Right atrium auricular region (tissue), 2 donors: Measurements from ENCODE around the gene HSPG2. TPM values are rescaled to one million over a fixed set of nuclear protein-coding genes. Genes with fewer than 3 reads are reported as not detected.

Experiments
- DNase-seq: peaks from one replicate; pipeline ENCODE4 v3.0.0-alpha.2; 2019; ENCODE audit warnings: low spot score
- H3K27ac ChIP-seq, 2 donors: fragments of 200-600 bp; sonication (generic); 1 replicate in 1 of 2; 2 replicates in 1 of 2; pipeline ENCODE4 v1.5.1; 2016 to 2019
- H3K27me3 ChIP-seq, 2 donors: fragments of 200-600 bp; sonication (generic); one replicate each; pipeline versions ENCODE4 v1.5.1 to v1.6.0; 2017 to 2019
- H3K36me3 ChIP-seq: fragments of 200-600 bp; sonication (generic); one replicate; pipeline ENCODE4 v1.5.1; 2016
- H3K4me1 ChIP-seq, 2 donors: fragments of 200-600 bp; sonication (generic); one replicate each; pipeline versions ENCODE4 v1.5.1 to v1.6.0; 2017 to 2019
- H3K4me3 ChIP-seq, 2 donors: fragments of 200-600 bp; sonication (generic); 1 replicate in 1 of 2; 2 replicates in 1 of 2; pipeline ENCODE4 v1.5.1; 2017 to 2019; ENCODE audit warnings: mild to moderate bottlenecking in 1 of 2, moderate library complexity in 1 of 2
- H3K9me3 ChIP-seq, 2 donors: fragments of 200-600 bp; sonication (generic); one replicate each; pipeline ENCODE4 v1.5.1; 2019
- CTCF ChIP-seq, 2 donors: fragments of 200-600 bp; sonication (generic); IDR thresholded peaks; one replicate each; pipeline ENCODE4 v1.5.1; 2019; ENCODE audit warnings: antibody characterized with exemption in 2 of 2
- total RNA-seq, 2 donors: library from RNA; depleted of rRNA; stranded (reverse); fragments of >200 nt; gene quantifications; one replicate each; pipeline ENCODE4 v1.1.0, GENCODE V29; 2016

Gene HSPG2
- total RNA-seq, 2 donors from 2014 or later: 424 to 557 TPM

GRCh38 chr1:21878840-21879478, 58.2 kb downstream of the HSPG2 start:
- Histone ChIP-seq H3K27me3 (no peaks in the 10 kb centered on the region), H3K36me3 (peaks cover 84% of the 10 kb centered on the region), H3K4me1 (peaks cover 0 to 23% of the 10 kb centered on the region in 2 donors), H3K4me3 (no peak overlapping the region), H3K9me3 (no peaks in the 10 kb centered on the region), H3K27ac (peak overlapping the region; percentile 26 to 51)
- no peak for TF ChIP-seq CTCF (IDR thresholded peaks at IDR 0.05)
- no peak for DNase-seq

DNA sequence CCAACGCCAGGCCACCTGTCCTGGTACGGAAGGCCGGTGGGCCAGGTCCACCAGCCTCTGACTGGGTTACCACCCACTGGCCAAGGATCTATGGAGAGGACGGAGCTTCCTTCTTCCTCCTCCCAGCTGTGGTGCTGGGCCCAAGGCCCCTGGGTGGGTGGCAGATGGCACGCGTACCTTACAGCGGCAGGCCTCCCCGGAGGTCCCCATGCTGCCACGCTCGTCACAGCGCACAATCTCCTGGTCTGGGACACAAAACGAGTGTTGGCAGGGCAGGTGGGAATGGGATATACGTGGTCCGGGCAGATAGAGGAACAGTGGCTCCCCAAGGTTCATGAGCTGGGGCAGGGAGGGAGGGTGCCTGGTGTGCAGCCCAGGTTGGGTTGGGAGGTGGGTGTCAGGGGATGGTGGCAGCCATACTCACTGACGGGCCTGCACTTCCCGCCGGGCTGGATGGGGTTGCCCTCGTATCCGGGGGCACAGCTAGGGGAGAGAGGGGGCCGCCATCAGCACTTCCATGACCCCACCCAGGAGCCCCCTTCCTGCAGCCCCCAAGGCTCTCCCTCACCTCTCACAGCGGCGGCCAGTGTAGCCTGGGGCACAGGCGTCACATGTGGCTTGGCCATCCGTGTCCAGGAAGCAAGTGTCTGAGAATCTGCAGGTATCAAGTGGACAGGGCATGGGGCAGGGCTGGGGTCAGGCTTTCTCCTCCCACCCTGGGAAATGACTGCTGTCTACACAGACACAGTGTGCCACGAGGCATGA, 58.9 kb downstream of the HSPG2 start:
- H3K27ac ChIP-seq: peak overlapping the region in 1 of 2 donors; percentile 26
- peaks cover 0 to 23% of the 10 kb centered on the region in 2 donors for H3K4me1 ChIP-seq
- H3K36me3 ChIP-seq: peaks cover 85% of the 10 kb centered on the region
- no peaks in the 10 kb centered on the region for H3K9me3 ChIP-seq
- DNase-seq: no peak
- no peak overlapping the region for H3K4me3 ChIP-seq
- no peak for TF ChIP-seq CTCF (IDR thresholded peaks at IDR 0.05)
- H3K27me3 ChIP-seq: no peaks in the 10 kb centered on the region

DNA sequence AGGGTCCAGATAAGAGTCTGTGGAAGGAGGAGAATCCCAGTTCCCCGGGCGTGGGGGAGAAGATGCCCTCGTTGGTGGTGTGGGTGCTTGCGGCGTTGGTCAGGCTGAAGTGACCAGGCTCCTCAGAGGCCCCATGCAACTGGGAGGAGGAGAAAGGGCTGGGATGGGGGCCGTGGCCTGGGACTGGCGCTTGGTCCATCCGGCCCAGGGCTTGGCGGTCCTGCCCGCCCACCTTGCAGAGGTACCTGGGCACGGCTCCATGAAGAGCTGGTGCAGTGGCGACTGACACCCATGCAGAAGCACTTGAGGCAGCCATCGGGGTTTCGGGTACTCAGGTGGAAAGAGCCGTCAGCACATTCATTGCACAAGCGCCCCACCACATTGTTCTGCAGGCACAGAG, 60.8 kb downstream of the HSPG2 start:
- no peaks in the 10 kb centered on the region for H3K27me3 ChIP-seq

GRCh38 chr1:21875621-21876063, 61.5 kb downstream of the HSPG2 start:
- DNase-seq: no peak
- H3K9me3 ChIP-seq: no peaks in the 10 kb centered on the region
- peaks cover 100% of the 10 kb centered on the region for H3K36me3 ChIP-seq
- no peak overlapping the region for H3K4me3 ChIP-seq
- no peaks in the 10 kb centered on the region for H3K27me3 ChIP-seq
- peak overlapping the region in 1 of 2 donors; percentile 41 for H3K27ac ChIP-seq
- peaks cover 0 to 31% of the 10 kb centered on the region in 2 donors for H3K4me1 ChIP-seq
- TF ChIP-seq CTCF (IDR thresholded peaks at IDR 0.05): no peak

More for the DNA sequence above, 60.8 kb downstream of the HSPG2 start:
- no peak for DNase-seq
- no peak overlapping the region for H3K4me3 ChIP-seq
- no peaks in the 10 kb centered on the region for H3K9me3 ChIP-seq
- TF ChIP-seq CTCF (IDR thresholded peaks at IDR 0.05): no peak
- H3K36me3 ChIP-seq: peaks cover 100% of the 10 kb centered on the region
- H3K4me1 ChIP-seq: peaks cover 0 to 26% of the 10 kb centered on the region in 2 donors
- H3K27ac ChIP-seq: no peak overlapping the region

- Histone ChIP-seq H3K9me3 (no peaks in the 10 kb centered on the region), H3K27ac (peak overlapping the region in 1 of 2 donors; percentile 41), H3K27me3 (no peaks in the 10 kb centered on the region), H3K4me1 (peaks cover 0 to 31% of the 10 kb centered on the region in 2 donors), H3K4me3 (no peak overlapping the region), H3K36me3 (peaks cover 100% of the 10 kb centered on the region)
- TF ChIP-seq CTCF (IDR thresholded peaks at IDR 0.05): no peak
- no peak for DNase-seq
Observed at GRCh38 chr1:21874778-21875547, 62.1 kb downstream of the HSPG2 start.
